KBM-7 (cell line): ENCODE data around the gene N4BP2.

ENCODE experiments used
- DNase-seq: peaks from one replicate; pipeline ENCODE4 v3.0.0-alpha.2; 2015
- in situ Hi-C: fragments of 300-500 bp; cut with MboI; formaldehyde crosslinking; loops from 2 replicates; pipeline ENCODE4 v1.14.3; 2020; ENCODE audit warnings: low sequenced_read_pairs, low pct_unique_long_range_greater_than_20kb, mixed read lengths

The N4BP2 gene

GRCh38 chr4:40199999-40200874 lies 143.6 kb downstream of the N4BP2 start:
- in situ Hi-C loops = no loop called here
- peak; percentile 74 for DNase-seq

GRCh38 chr4:40200875-40201801 lies 144.5 kb downstream of the N4BP2 start:
- peak; percentile 91 for DNase-seq
- in situ Hi-C loops = no loop called here

GRCh38 chr4:40201898-40202297 lies 145.2 kb downstream of the N4BP2 start:
- in situ Hi-C loops = no loop called here
- no peak for DNase-seq

- in situ Hi-C loops = no loop called here
- DNase-seq = no peak
Observed at GRCh38 chr4:40202474-40202873, 145.8 kb downstream of the N4BP2 start.

- DNase-seq = peak; percentile 19
- in situ Hi-C loops = no loop called here
Observed at GRCh38 chr4:40204507-40205258, 148.0 kb downstream of the N4BP2 start.

GRCh38 chr4:40205259-40206198 lies 148.9 kb downstream of the N4BP2 start:
- DNase-seq = peak; percentile 96
- in situ Hi-C loops = no loop called here

GRCh38 chr4:40206426-40206825 lies 149.8 kb downstream of the N4BP2 start:
- DNase-seq = peak; percentile 54
- in situ Hi-C loops = no loop called here
